Measurements from ENCODE around the gene LIN28B.

Gene LIN28B

GRCh38 chr6:104956731-104957294 lies at the start of gene LIN28B (continued):
- TF ChIP-seq ZBTB10 (tag by site-specific recombination; IDR thresholded peaks at IDR 0.05) (no peak), ZNF112 (tag by site-specific recombination; IDR thresholded peaks at IDR 0.05) (no peak), ZNF585B (tag by site-specific recombination; IDR thresholded peaks at IDR 0.05) (no peak), BCL11B (tag by site-specific recombination; IDR thresholded peaks at IDR 0.05; ENCODE audit: low read depth) (no peak), ZNF214 (tag by site-specific recombination; IDR thresholded peaks at IDR 0.05; ENCODE audit: borderline replicate concordance) (no peak), HOXD13 (CRISPR knock-in tag; IDR thresholded peaks at IDR 0.05; ENCODE audit: borderline replicate concordance) (no peak), ZNF670 (tag by site-specific recombination; IDR thresholded peaks at IDR 0.05; ENCODE audit: low read depth) (no peak), ZBTB1 (tag by site-specific recombination; IDR thresholded peaks at IDR 0.05) (no peak), SCRT2 (tag by site-specific recombination; IDR thresholded peaks at IDR 0.05) (no peak), ZNF114 (tag by site-specific recombination; IDR thresholded peaks at IDR 0.05) (no peak), ZNF600 (tag by site-specific recombination; IDR thresholded peaks at IDR 0.05) (no peak), ZNF146 (tag by site-specific recombination; IDR thresholded peaks at IDR 0.05) (no peak), ZNF354C (tag by site-specific recombination; IDR thresholded peaks at IDR 0.05; ENCODE audit: borderline replicate concordance, low read depth) (no peak), ZBTB44 (tag by site-specific recombination; IDR thresholded peaks at IDR 0.05) (no peak), ZNF280C (tag by site-specific recombination; IDR thresholded peaks at IDR 0.05) (no peak), ZNF449 (tag by site-specific recombination; IDR thresholded peaks at IDR 0.05) (no peak), ZNF76 (tag by site-specific recombination; IDR thresholded peaks at IDR 0.05; ENCODE audit: borderline replicate concordance, low read depth) (no peak), ZBTB11 (tag by site-specific recombination; conservative IDR thresholded peaks at IDR 0.05; ENCODE audit: low read depth) (no peak), ZNF473 (tag by site-specific recombination; IDR thresholded peaks at IDR 0.05) (no peak), ZSCAN30 (tag by site-specific recombination; IDR thresholded peaks at IDR 0.05) (no peak), ZNF660 (tag by site-specific recombination; IDR thresholded peaks at IDR 0.05) (no peak), ZFP37 (tag by site-specific recombination; IDR thresholded peaks at IDR 0.05) (no peak), GLI4 (tag by site-specific recombination; IDR thresholded peaks at IDR 0.05) (no peak), ZNF624 (tag by site-specific recombination; IDR thresholded peaks at IDR 0.05) (no peak), GLIS1 (tag by site-specific recombination; IDR thresholded peaks at IDR 0.05) (no peak), ZBTB17 (tag by site-specific recombination; IDR thresholded peaks at IDR 0.05) (peak; percentile 93), ZNF701 (tag by site-specific recombination; IDR thresholded peaks at IDR 0.05) (no peak), ZNF433 (tag by site-specific recombination; IDR thresholded peaks at IDR 0.05; ENCODE audit: low read depth) (no peak), ZNF266 (tag by site-specific recombination; IDR thresholded peaks at IDR 0.05; ENCODE audit: low read depth) (no peak), ZFHX2 (tag by site-specific recombination; conservative IDR thresholded peaks at IDR 0.05) (no peak), ZNF426 (tag by site-specific recombination; IDR thresholded peaks at IDR 0.05) (no peak)

Data from HEK293 (cell line).